Caki2 (cell line): ENCODE data around the gene KCNG2. TPM values are rescaled to one million over a fixed set of nuclear protein-coding genes. Genes with fewer than 3 reads are reported as not detected.
"Not testable (repeated sequence)": the region's sequence is repeated elsewhere in the genome, so short reads cannot be mapped to it uniquely, and the experiment has no call there.

Source experiments
- DNase-seq: peaks from one replicate; pipeline ENCODE4 v3.0.0-alpha.2; 2015; ENCODE audit warnings: low read depth
- in situ Hi-C: cut with HindIII; loops from 2 replicates; pipeline ENCODE4 v1.10.0; 2016; ENCODE audit warnings: low sequenced_read_pairs, low pct_unique_long_range_greater_than_20kb, mixed read lengths
- total RNA-seq: library from RNA; depleted of rRNA; stranded (reverse); fragments of >200 nt; shearing (Covaris generic); gene quantifications from 2 replicates; pipeline ENCODE4 v1.2.3, GENCODE V29; 2014; ENCODE audit warnings: low replicate concordance; rRNA removed

KCNG2 gene, protein sequence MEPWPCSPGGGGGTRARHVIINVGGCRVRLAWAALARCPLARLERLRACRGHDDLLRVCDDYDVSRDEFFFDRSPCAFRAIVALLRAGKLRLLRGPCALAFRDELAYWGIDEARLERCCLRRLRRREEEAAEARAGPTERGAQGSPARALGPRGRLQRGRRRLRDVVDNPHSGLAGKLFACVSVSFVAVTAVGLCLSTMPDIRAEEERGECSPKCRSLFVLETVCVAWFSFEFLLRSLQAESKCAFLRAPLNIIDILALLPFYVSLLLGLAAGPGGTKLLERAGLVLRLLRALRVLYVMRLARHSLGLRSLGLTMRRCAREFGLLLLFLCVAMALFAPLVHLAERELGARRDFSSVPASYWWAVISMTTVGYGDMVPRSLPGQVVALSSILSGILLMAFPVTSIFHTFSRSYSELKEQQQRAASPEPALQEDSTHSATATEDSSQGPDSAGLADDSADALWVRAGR
- not detected in 2 replicates for total RNA-seq

DNA sequence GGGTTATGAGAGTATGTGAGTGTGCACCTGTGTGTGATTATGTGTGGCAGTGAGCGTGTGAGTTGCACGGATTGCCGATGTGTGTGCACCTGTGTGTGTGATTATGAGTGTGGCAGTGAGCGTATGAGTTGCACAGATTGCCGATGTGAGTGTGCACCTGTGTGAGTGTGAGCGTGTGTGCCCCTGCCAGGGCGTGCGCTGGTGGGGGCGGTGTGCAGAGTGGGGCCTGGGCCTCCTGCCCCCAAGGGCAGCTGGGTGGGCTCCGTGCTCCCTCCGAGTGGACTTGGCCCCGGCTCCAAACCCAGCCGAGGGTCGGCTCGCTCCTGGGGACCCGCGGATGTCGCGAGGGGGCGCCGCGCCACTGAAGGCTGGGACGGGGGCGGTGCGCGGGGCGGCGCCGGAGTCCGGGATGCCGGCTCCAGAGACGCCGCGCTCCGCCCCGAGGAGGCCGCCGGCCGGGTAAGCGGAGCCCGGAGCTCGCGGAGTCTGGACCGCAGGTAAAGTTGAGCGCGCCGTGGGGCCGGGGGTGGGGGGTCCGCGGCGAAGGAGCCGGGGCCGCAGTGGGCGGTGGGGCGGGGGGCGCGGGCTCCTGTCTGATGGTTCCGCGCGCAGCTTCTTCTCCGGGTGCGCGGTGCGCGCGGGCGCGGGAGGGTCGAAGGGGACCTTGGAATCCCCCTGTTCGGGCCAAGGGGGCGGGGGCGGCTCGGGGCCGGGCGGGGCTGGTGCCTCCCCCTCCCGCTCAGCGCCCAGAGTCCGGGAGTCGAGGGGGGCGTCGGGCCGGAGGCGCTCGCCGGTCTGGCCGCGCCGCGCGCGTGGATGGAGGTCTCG, at the start of gene KCNG2:
KCNG2 (plus strand) TSS at position 421 of the 828 bp plus-strand sequence. CDS start 65,730 bp downstream, outside the sequence.
- in situ Hi-C loops = no loop called here
- DNase-seq = no peak

DNA sequence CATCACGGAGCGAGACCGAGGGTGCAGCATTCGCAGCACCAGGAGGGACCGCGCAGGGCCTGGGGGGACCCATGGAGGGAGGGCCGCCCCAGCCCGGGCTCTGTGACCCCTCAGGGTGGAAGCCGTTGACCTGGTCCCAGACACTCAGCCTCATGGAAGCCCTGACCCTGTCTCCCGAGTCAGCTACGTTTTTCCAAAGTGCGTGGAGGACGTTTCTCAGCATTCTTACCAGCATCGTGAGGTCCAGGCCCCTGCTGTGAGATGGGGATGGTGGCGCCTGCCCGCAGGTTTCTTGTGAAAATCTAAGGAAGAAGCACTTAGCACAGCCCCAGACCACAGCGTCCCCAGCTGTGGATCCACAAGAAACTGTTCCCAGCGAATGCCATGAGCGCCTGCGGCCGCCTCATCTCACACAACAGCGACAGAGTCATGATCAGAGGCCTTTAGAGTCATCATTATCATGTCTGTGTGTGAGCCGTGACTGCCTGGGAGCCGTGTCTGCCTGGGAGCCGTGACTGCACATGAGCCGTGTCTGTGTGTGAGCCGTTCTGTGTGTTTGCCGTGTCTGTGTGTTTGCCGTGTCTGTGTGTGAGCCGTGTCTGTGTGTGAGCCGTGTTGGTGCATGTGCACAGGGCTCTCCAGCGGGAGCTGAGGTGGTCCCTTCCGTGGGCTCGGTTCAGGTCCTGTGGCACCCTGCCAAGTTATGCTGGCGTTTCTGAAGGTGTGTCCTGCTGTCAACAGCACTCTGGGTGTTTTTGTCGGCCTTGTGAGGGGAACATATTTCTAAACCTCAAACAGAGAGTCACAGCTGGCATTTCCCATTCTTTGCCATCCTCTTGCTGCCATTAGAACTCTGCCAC, 49.2 kb upstream of the KCNG2 start:
- in situ Hi-C loops = no loop called here
- no peak for DNase-seq

- in situ Hi-C loops = no loop called here
- no peak for DNase-seq
Measured at GRCh38 chr18:79749251-79750191, 48.2 kb upstream of the KCNG2 start.

DNA sequence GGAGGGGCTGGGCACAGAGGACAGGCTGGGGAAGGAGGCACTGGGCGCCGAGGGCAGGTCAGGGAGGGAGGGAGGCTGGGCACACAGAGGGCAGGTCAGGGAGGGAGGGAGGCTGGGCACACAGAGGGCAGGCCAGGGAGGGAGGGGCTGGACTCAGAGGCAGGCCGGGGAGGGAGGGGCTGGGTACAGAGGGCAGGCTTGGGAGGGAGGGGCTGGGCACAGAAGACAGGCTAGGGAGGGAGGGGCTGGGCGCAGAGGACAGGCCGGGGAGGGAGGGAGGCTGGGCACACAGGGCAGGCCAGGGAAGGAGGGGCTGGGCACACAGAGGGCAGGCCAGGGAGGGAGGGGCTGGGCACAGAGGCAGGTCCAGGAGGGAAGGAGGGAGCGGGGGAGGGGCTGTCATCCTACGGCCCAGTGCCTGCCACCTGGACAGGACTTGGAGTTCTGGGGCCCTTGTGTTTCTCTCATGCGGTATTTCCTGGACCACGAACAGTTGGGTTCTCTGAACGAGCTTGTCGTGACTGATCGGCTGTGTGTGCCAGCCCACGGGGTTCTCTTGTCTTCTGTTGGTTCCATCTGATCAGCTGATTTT, 46.7 kb upstream of the KCNG2 start:
- no peak for DNase-seq
- in situ Hi-C loops = no loop called here

- DNase-seq, in situ Hi-C loops: not testable (repeated sequence)
Measured at GRCh38 chr18:79751918-79752578, 45.7 kb upstream of the KCNG2 start.

DNA sequence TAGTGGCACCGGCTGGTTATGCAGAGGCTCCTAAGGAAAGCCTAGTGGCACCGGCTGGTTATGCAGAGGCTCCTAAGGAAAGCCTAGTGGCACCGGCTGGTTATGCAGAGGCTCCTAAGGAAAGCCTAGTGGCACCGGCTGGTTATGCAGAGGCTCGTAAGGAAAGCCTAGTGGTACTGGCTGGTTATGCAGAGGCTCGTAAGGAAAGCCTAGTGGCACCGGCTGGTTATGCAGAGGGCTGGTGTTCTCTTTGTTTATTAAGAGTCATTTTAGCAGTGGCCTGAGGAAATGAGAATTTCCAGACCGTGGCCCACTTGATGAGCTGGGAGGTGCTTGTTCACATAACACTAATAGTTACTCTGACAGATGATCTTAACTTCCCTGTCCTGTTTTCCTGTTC, 44.8 kb upstream of the KCNG2 start:
- DNase-seq, in situ Hi-C loops: not testable (repeated sequence)

- DNase-seq = no peak
- in situ Hi-C loops = no loop called here
Measured at GRCh38 chr18:79753391-79753851, 44.3 kb upstream of the KCNG2 start.

DNA sequence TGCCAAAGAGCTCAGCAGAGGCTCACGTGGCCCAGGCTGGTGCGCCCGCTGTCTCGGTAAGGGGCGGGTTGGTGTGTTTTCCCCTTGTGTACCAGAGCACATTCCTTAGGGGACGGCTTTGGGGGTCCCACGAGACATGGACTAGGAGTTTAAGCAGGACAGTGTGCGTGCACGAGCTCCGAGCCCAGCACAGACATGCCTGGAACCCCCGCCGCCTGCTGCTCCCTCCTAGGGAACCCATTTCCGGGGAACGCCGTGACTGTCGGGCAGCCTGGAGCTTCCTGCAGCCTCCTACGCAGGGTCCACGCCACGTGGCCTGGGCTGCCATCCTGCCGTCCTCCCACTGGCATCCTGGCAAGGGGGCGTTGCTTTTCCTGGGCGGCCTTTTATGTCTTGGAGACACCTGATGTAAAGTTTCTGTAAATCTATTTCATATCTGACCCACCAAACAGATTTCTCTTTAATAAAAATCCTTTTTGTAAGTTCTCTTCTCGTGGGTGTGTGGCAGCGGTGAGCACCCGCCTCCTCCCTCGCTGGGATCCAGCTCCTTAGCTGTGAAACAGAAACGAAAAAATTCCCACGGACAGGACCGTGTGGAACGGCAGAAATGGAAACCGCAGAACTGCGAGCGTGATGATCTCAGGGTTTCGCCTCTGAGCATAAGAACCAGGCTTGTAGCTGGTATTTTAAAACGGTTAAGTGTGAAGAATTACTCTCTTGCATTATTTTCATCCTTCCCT, 43.5 kb upstream of the KCNG2 start:
- in situ Hi-C loops = no loop called here
- DNase-seq = no peak

DNA sequence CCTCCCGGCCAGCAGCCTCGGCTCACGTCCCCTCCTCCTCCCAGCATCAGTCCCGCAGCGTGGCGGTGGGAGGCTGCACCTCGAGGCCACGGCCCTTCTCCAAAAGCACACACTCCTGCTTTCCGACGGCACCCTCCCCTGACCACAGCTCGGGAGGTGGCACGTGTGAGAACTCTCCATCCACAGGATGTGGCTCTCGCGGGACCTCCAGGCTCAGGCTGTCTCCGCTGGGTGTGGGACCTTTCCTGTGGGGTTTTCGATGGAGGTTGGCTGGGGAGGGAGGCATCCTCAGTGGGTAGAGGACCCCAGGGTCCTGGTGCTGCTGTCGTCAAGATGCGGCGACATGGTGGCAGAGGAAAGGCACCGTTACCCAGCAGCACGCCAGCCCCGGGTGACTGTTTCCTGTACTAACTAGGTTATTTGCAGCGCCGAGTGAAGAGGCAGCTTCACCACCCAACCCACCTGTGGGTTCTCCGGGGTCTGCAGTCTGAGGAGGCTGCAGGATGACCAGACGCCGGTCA, 42.8 kb upstream of the KCNG2 start:
- no peak for DNase-seq
- in situ Hi-C loops = no loop called here

- no peak for DNase-seq
- in situ Hi-C loops = no loop called here
Measured at GRCh38 chr18:79755496-79756142, 42.1 kb upstream of the KCNG2 start.

DNA sequence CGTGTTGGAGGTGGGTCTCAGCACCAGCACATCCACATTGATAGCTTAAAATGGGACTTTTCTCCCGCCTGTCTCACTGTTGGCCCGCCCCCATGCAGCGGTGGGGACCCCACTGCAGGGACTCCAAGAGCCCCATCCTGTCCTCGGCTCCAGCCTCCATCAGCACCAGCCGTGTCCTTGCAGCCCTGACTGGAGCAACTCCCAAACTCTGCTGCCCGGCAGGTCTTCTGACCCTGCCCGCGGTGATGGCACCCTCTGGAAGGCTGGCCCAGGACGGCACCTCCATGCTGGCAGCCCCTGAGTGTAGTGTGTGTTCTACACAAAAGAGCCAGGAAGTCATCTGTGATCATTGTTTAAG, 41.6 kb upstream of the KCNG2 start:
- no peak for DNase-seq
- in situ Hi-C loops = no loop called here

- no peak for DNase-seq
- in situ Hi-C loops = no loop called here
Measured at GRCh38 chr18:79756826-79757225, 40.9 kb upstream of the KCNG2 start.

DNA sequence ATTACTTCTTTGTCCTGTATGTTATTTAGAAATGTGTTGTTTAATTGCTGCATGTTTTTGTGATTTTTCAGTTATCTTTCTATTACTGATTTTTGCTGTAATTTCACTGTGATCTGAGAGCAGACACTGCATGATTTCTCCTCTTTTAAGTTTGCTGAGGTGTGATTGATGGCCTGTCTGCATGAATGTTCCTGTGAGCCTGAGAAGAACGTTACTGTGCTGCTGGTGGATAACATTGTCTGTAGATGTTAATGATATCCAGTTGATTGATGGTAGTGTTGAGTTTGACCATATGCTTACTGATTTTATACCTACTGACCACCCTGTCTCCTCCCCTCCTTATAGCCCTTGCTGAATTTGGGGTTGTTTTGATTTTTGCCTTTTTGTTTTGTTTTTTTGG, 37.4 kb upstream of the KCNG2 start:
- in situ Hi-C loops = no loop called here
- no peak for DNase-seq

- DNase-seq = no peak
- in situ Hi-C loops = no loop called here
Measured at GRCh38 chr18:79760881-79761280, 36.9 kb upstream of the KCNG2 start.

DNA sequence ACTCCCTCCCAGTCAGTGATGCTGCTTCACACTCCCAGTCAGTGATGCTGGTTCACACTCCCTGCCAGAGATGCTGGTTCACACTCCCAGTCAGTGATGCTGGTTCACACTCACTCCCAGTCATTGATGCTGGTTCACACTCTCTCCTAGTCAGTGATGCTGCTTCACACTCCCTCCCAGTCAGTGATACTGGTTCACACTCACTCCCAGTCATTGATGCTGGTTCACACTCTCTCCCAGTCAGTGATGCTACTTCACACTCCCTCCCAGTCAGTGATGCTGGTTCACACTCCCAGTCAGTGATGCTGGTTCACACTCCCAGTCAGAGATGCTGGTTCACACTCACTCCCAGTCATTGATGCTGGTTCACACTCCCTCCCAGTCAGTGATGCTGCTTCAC, 34.3 kb upstream of the KCNG2 start:
- in situ Hi-C loops = no loop called here

More for the DNA sequence above, 34.3 kb upstream of the KCNG2 start:
- no peak for DNase-seq
